ENCODE results near the gene VIL1. TPM values are rescaled to one million over a fixed set of nuclear protein-coding genes. Genes with fewer than 3 reads are reported as not detected.

The VIL1 gene
- total RNA-seq, 2 donors from 2014 or later, result 15.3 to 15.8 TPM

DNA sequence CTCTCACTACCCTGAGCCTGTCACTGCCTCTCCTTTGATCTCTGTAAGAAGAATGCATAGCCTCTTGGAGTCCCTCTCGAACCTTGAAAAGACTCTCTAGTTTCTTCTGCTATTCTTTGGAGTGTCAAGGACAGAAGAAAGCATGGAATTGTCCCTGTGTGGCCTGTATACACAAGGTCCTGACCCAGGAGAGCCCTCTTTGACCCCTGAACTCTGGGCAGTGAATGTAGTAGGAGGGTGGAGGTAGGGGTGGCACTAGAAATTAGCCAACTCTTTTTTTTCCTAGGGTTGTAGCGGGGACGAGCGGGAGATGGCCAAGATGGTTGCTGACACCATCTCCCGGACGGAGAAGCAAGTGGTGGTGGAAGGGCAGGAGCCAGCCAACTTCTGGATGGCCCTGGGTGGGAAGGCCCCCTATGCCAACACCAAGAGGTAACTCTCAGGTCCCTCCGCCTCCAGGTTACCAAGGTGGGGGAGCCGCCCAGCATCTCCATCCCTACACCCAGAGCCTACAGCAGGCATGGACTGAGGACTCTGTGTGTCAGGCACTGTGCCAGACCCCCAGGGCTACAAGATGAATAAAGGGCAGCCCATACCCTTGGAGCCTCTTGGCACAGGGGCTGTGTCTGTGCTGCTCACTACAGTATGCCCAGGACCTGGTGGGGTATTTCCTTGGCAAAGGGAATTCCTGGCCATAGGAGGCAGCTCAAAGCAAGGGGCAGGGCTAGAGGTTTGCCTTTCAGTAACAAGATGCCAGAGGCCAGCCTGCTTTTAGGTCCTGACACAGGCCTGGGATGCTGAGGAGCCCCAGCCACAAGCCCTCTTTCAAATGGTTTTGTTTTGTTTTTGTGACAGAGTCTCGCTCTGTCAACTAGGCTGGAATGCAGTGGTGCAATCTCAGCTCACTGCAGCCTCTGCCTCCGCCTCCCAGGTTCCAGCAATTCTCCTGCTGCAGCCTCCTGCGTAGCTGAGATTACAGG, 16.4 kb downstream of the VIL1 start:
- H3K36me3 ChIP-seq (replicated peaks in 1 of 2; ENCODE audit: insufficient read depth in 1 of 2, low read depth in 2 of 2), result peaks cover 0 to 2% of the 10 kb centered on the region in 2 donors
- intact Hi-C loops (cut with DNase I), result no loop called here
- TF ChIP-seq, protein P1, sequence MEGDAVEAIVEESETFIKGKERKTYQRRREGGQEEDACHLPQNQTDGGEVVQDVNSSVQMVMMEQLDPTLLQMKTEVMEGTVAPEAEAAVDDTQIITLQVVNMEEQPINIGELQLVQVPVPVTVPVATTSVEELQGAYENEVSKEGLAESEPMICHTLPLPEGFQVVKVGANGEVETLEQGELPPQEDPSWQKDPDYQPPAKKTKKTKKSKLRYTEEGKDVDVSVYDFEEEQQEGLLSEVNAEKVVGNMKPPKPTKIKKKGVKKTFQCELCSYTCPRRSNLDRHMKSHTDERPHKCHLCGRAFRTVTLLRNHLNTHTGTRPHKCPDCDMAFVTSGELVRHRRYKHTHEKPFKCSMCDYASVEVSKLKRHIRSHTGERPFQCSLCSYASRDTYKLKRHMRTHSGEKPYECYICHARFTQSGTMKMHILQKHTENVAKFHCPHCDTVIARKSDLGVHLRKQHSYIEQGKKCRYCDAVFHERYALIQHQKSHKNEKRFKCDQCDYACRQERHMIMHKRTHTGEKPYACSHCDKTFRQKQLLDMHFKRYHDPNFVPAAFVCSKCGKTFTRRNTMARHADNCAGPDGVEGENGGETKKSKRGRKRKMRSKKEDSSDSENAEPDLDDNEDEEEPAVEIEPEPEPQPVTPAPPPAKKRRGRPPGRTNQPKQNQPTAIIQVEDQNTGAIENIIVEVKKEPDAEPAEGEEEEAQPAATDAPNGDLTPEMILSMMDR (IDR thresholded peaks at IDR 0.05), result no peak
- no peak for TF ChIP-seq POLR2A (IDR thresholded peaks at IDR 0.05)
- ATAC-seq (peak; percentile 27), DNase-seq (no peak)
- no peak overlapping the region for H3K27ac ChIP-seq
- H3K27me3 ChIP-seq, result no peaks in the 10 kb centered on the region
- 93 to 98% methylated on average over 7 to 11 of the region's 11 CpGs for WGBS, 2 donors
- no peaks in the 10 kb centered on the region for H3K4me1 ChIP-seq
- no peaks in the 10 kb centered on the region for H3K9me3 ChIP-seq
- H3K4me3 ChIP-seq, result no peak overlapping the region

DNA sequence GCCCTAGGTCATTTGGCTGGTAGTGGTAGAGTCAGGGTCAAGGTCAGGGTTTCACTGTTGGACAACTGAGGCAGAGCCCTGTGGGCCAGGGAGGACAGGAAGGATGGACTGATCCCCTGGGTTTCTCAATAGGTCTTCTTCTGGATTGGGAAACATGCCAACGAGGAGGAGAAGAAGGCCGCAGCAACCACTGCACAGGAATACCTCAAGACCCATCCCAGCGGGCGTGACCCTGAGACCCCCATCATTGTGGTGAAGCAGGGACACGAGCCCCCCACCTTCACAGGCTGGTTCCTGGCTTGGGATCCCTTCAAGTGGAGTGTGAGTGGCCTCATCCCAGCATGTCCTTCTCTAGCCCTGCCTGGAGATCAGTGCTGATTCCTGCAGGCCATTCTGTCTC, 18.1 kb downstream of the VIL1 start:
- intact Hi-C loops (cut with DNase I), result no loop called here
- no peaks in the 10 kb centered on the region for H3K9me3 ChIP-seq
- 88 to 100% methylated on average over 1 to 5 of the region's 5 CpGs for WGBS, 2 donors
- ATAC-seq, result no peak
- peaks cover 0 to 2% of the 10 kb centered on the region in 2 donors for H3K36me3 ChIP-seq (replicated peaks in 1 of 2; ENCODE audit: insufficient read depth in 1 of 2, low read depth in 2 of 2)
- no peak overlapping the region for H3K27ac ChIP-seq
- no peak for DNase-seq
- no peaks in the 10 kb centered on the region for H3K27me3 ChIP-seq
- H3K4me3 ChIP-seq, result no peak overlapping the region
- TF ChIP-seq, protein P1 (IDR thresholded peaks at IDR 0.05), result no peak
- no peak for TF ChIP-seq POLR2A (IDR thresholded peaks at IDR 0.05)
- no peaks in the 10 kb centered on the region for H3K4me1 ChIP-seq

DNA sequence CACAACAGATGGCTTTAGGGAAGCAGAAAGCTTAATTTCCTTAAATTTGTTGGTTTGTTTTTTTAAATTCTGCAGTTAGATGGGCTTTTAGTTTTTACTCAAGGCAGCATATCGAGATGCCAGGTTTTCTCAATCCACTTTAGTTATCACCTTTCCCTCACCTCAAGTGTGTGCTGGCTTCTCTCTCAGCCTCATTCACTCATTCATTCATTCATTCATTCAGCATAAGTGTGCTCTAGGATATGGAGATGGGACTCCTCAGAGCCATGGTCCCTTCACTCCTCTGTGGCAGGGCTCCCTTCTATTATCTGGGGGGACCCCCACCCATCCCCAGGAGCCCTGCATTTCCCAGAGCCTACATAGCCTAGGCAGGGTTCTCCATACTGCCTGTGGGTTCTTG, 19.0 kb downstream of the VIL1 start:
- H3K4me3 ChIP-seq, result no peak overlapping the region
- H3K27me3 ChIP-seq, result no peaks in the 10 kb centered on the region
- H3K36me3 ChIP-seq (replicated peaks in 1 of 2; ENCODE audit: insufficient read depth in 1 of 2, low read depth in 2 of 2), result no peaks in the 10 kb centered on the region
- no peaks in the 10 kb centered on the region for H3K4me1 ChIP-seq
- ATAC-seq, result no peak
- H3K9me3 ChIP-seq, result no peaks in the 10 kb centered on the region
- intact Hi-C loops (cut with DNase I), result no loop called here
- TF ChIP-seq, protein P1 (IDR thresholded peaks at IDR 0.05), result no peak
- no peak for TF ChIP-seq POLR2A (IDR thresholded peaks at IDR 0.05)
- no peak overlapping the region for H3K27ac ChIP-seq
- 82 to 88% methylated on average over 1 of the region's 1 CpG for WGBS, 2 donors
- no peak for DNase-seq

DNA sequence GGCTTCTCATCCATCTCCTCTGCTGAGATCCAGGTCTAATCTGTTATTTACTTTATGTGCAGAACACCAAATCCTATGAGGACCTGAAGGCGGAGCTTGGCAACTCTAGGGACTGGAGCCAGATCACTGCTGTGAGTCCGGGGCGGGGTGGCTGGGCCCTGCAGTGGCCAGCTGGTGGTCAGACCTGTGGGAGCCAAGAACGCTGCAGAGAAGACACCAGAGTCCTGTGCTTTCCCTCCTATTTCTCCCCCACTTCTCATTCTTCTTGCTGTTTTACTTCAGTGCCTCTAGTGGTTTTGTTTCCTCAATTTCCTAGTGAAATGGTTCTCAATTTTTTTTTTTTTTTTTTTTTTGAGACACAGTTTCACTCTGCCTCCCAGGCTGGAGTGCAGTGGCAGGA, 19.7 kb downstream of the VIL1 start:
- ATAC-seq (no peak), DNase-seq (no peak)
- no peak overlapping the region for H3K27ac ChIP-seq
- no peaks in the 10 kb centered on the region for H3K4me1 ChIP-seq
- no peak overlapping the region for H3K4me3 ChIP-seq
- intact Hi-C loops (cut with DNase I), result no loop called here
- TF ChIP-seq, protein P1 (IDR thresholded peaks at IDR 0.05), result no peak
- no peak for TF ChIP-seq POLR2A (IDR thresholded peaks at IDR 0.05)
- 75 to 77% methylated on average over 4 of the region's 4 CpGs for WGBS, 2 donors
- no peaks in the 10 kb centered on the region for H3K27me3 ChIP-seq
- H3K9me3 ChIP-seq, result no peaks in the 10 kb centered on the region
- no peaks in the 10 kb centered on the region for H3K36me3 ChIP-seq (replicated peaks in 1 of 2; ENCODE audit: insufficient read depth in 1 of 2, low read depth in 2 of 2)
